ENCODE measurements around the gene DDX11. TPM values are rescaled to one million over a fixed set of nuclear protein-coding genes. Genes with fewer than 3 reads are reported as not detected.
"Not testable (repeated sequence)": the region's sequence is repeated elsewhere in the genome, so short reads cannot be mapped to it uniquely, and the experiment has no call there.

The DDX11 gene
- 100 to 1,000 TPM; 141 to 143 TPM for total RNA-seq

- peak; percentile 93 for DNase-seq
- not testable (repeated sequence) for H3K9me3 Mint-ChIP-seq, H3K27me3 Mint-ChIP-seq
- peak within 1 kb of the TSS; percentile 99 for H3K27ac Mint-ChIP-seq
- H3K4me3 Mint-ChIP-seq = peak within 1 kb of the TSS; percentile 99
- H3K4me1 Mint-ChIP-seq = peaks cover 22% of the 10 kb centered on the region
- peaks cover 30% of the 10 kb centered on the region for H3K36me3 Mint-ChIP-seq
Measured at GRCh38 chr12:31073527-31074332, at the start of gene DDX11. TSS of gene DDX11 (plus strand) at chr12:31073860. CDS start at chr12:31078394, 4,534 bp downstream.

- H3K36me3 Mint-ChIP-seq = no peaks in the 10 kb centered on the region
- H3K9me3 Mint-ChIP-seq = no peaks in the 10 kb centered on the region
- H3K27ac Mint-ChIP-seq = no peak overlapping the region
- DNase-seq = no peak
- no peak overlapping the region for H3K4me3 Mint-ChIP-seq
- H3K4me1 Mint-ChIP-seq = no peaks in the 10 kb centered on the region
- H3K27me3 Mint-ChIP-seq = no peaks in the 10 kb centered on the region
Measured at GRCh38 chr12:31026202-31026601, 47.5 kb upstream of the DDX11 start.

GRCh38 chr12:31027006-31027405 lies 46.7 kb upstream of the DDX11 start:
- H3K27me3 Mint-ChIP-seq, H3K4me3 Mint-ChIP-seq, H3K4me1 Mint-ChIP-seq, DNase-seq, H3K9me3 Mint-ChIP-seq, H3K36me3 Mint-ChIP-seq, H3K27ac Mint-ChIP-seq: not testable (repeated sequence)

DNA sequence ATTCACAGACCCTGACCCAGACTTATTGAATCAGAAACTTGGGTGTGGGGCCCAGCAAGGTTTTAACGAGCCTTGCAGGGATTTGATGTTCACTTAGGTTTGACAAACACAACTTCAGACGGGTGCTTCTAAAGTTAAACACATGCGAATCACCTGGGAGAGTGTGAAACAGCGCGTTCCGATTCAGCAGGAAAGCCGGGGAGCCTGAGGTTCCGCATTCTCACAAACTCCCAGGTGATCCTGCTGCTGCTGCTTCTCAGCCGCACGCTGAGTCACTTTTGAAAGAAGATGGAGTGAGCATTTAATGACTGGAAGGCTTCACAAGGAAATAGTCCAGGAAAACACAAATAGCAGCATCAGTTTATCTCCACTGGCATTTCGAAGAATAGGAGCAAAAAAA lies 44.2 kb upstream of the DDX11 start:
- H3K27me3 Mint-ChIP-seq = no peaks in the 10 kb centered on the region
- no peak for DNase-seq
- H3K4me3 Mint-ChIP-seq = no peak overlapping the region
- no peak overlapping the region for H3K27ac Mint-ChIP-seq
- no peaks in the 10 kb centered on the region for H3K36me3 Mint-ChIP-seq
- no peaks in the 10 kb centered on the region for H3K9me3 Mint-ChIP-seq
- H3K4me1 Mint-ChIP-seq = no peaks in the 10 kb centered on the region

- Mint-ChIP-seq H3K4me1 (no peaks in the 10 kb centered on the region), H3K4me3 (no peak overlapping the region)
Measured at GRCh38 chr12:31029916-31030562, 43.6 kb upstream of the DDX11 start.

DNA sequence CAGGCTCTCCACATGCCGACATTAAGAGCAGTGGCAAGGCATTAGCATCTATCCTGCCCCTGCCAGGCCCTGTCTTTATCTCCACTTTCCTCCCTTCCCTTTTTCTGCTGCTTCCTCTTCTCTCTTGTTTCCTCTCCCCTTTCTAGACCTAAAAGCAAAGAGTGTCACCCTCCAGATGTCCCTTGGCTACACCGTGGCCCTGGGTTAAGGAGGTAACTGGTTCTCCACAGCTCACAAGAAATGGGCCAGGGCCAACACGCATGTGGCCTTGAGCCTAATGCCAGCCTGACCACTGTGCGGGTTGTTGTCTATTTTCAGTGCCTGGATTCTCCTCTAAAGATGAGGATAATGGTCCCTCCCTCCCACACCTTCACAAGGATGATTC lies 41.7 kb upstream of the DDX11 start:
- Mint-ChIP-seq H3K9me3 (no peaks in the 10 kb centered on the region), H3K4me1 (peaks cover 2% of the 10 kb centered on the region), H3K27ac (no peak overlapping the region), H3K27me3 (peaks cover 4% of the 10 kb centered on the region), H3K4me3 (no peak overlapping the region), H3K36me3 (no peaks in the 10 kb centered on the region)
- no peak for DNase-seq

More at GRCh38 chr12:31029916-31030562, 43.6 kb upstream of the DDX11 start:
- H3K27me3 Mint-ChIP-seq = no peaks in the 10 kb centered on the region
- no peak overlapping the region for H3K27ac Mint-ChIP-seq
- no peaks in the 10 kb centered on the region for H3K9me3 Mint-ChIP-seq
- no peaks in the 10 kb centered on the region for H3K36me3 Mint-ChIP-seq
- no peak for DNase-seq

GRCh38 chr12:31033146-31033545 lies 40.5 kb upstream of the DDX11 start:
- Mint-ChIP-seq H3K4me1 (peaks cover 2% of the 10 kb centered on the region), H3K36me3 (no peaks in the 10 kb centered on the region), H3K4me3 (no peak overlapping the region), H3K27me3 (peaks cover 4% of the 10 kb centered on the region), H3K27ac (no peak overlapping the region), H3K9me3 (no peaks in the 10 kb centered on the region)
- no peak for DNase-seq

- Mint-ChIP-seq H3K27me3 (peaks cover 4% of the 10 kb centered on the region), H3K9me3 (no peaks in the 10 kb centered on the region), H3K4me1 (peaks cover 2% of the 10 kb centered on the region), H3K27ac (no peak overlapping the region), H3K36me3 (no peaks in the 10 kb centered on the region), H3K4me3 (no peak overlapping the region)
- DNase-seq = no peak
Measured at GRCh38 chr12:31033681-31034080, 40.0 kb upstream of the DDX11 start.

- H3K9me3 Mint-ChIP-seq = no peaks in the 10 kb centered on the region
- no peak overlapping the region for H3K27ac Mint-ChIP-seq
- DNase-seq = no peak
- H3K36me3 Mint-ChIP-seq = no peaks in the 10 kb centered on the region
- peaks cover 2% of the 10 kb centered on the region for H3K4me1 Mint-ChIP-seq
- H3K27me3 Mint-ChIP-seq = peaks cover 4% of the 10 kb centered on the region
- no peak overlapping the region for H3K4me3 Mint-ChIP-seq
Measured at GRCh38 chr12:31034372-31034771, 39.3 kb upstream of the DDX11 start.

DNA sequence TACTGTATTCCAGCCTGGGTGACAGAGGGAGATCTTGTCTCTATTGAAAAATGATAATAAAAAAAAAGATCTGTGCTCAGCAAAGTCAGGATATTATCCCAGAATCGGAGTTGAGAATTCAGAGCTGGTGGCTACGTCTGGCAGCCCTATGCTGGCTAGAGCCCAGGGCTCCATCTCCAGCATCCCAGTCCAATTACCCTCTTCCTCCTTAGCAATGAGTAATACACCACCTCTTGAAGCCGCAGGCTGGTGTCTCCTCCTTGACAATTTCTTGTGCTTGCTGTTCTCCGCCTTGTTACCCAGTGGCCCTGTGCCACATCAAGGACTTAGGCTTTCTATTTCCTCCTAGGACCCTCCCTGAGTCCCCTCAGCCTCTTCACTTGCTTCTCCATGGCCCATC lies 38.4 kb upstream of the DDX11 start:
- H3K4me3 Mint-ChIP-seq = no peak overlapping the region
- peaks cover 4% of the 10 kb centered on the region for H3K27me3 Mint-ChIP-seq
- DNase-seq = no peak
- H3K9me3 Mint-ChIP-seq = no peaks in the 10 kb centered on the region
- H3K4me1 Mint-ChIP-seq = peaks cover 2% of the 10 kb centered on the region
- H3K36me3 Mint-ChIP-seq = no peaks in the 10 kb centered on the region
- H3K27ac Mint-ChIP-seq = peak overlapping the region; percentile 22

DNA sequence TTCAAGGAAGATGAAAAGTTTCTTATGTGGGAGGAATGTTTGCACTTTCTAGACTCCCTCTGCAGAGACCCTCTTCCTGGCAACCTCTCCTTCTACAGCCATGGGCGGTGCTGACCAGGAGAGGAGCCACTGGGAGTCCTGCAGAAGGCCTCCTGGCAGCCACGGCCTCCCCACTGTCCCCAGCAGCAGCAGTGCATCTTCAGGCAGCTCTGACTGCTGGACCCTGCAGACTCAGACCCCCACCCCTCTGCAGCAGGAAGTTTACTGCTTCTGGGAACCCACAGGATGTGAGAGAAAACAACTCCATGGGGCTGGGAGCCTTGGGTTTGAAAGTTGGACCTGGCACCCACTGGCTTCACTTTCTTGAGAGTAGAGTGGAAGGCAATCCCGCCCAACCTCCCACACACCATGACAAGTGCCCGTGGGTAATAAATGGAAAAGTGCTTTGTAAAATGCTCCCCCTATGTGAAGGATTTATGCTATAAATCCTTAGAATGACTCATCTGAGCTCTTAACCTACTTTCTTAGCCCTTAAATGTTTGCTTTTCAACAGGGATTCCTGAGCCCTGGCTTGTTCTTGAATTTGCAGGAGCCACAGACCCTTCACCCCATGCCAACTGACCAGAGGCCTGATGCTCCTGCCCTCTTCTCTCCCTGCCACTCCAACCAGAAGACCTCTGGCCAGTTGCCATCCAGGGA lies 37.5 kb upstream of the DDX11 start:
- DNase-seq = no peak
- H3K4me3 Mint-ChIP-seq = no peak overlapping the region
- no peak overlapping the region for H3K27ac Mint-ChIP-seq
- no peaks in the 10 kb centered on the region for H3K9me3 Mint-ChIP-seq
- H3K27me3 Mint-ChIP-seq = peaks cover 4% of the 10 kb centered on the region
- peaks cover 2% of the 10 kb centered on the region for H3K4me1 Mint-ChIP-seq
- H3K36me3 Mint-ChIP-seq = no peaks in the 10 kb centered on the region

- no peak for DNase-seq
- Mint-ChIP-seq H3K27ac (no peak overlapping the region), H3K36me3 (no peaks in the 10 kb centered on the region), H3K27me3 (peaks cover 4% of the 10 kb centered on the region), H3K4me1 (peaks cover 2% of the 10 kb centered on the region), H3K9me3 (no peaks in the 10 kb centered on the region), H3K4me3 (no peak overlapping the region)
Measured at GRCh38 chr12:31037028-31037427, 36.6 kb upstream of the DDX11 start.

DNA sequence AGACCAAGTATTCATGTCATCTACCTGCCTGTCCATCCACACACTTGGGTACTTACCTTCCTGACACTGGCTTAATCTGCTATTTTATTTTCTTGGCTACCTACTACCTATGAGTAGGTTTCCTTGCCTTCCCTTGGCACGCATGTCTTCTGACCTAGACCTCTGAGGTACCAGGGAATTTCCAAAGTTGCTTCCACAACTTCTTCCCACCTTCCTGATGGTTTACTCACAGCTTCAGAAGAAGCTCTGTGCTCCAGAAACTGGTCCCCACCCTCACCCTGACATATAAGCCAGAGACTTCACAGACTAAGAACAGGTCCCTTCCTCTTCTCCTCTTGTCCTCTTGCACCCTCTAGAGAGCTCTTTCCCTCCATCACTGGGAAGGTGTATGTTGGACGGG lies 35.7 kb upstream of the DDX11 start:
- Mint-ChIP-seq H3K9me3 (no peaks in the 10 kb centered on the region), H3K27ac (no peak overlapping the region), H3K36me3 (no peaks in the 10 kb centered on the region), H3K27me3 (peaks cover 4% of the 10 kb centered on the region), H3K4me1 (peaks cover 2% of the 10 kb centered on the region), H3K4me3 (no peak overlapping the region)
- DNase-seq = no peak

DNA sequence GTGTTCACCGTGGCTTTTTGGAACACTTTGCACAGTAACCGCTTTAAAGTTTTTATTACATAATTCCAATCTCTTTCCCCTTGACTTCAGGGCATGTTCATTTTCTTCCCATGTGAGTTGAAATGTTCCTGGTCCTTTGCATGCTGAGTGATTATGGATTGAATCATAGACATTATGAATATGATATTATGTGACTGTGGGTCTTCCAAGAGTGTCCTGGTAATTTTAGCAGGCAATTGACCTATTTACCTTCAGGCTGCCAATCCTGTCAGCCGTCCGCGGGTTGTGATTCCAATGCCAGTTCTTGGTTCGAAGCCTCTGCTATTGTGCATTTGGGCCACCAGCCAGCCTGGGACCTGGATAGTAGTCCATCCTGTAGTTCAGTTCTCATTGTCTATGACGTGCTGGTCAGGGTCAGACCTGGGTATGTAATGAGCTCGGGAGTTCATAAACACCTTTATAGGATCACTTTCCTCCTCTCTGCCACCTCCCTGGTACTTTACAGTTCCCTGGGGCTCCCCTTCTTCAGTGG lies 32.6 kb upstream of the DDX11 start:
- Mint-ChIP-seq H3K27me3 (peaks cover 6% of the 10 kb centered on the region), H3K4me1 (peaks cover 2% of the 10 kb centered on the region), H3K36me3 (no peaks in the 10 kb centered on the region), H3K4me3 (no peak overlapping the region), H3K27ac (no peak overlapping the region), H3K9me3 (no peaks in the 10 kb centered on the region)
- DNase-seq = no peak

DNA sequence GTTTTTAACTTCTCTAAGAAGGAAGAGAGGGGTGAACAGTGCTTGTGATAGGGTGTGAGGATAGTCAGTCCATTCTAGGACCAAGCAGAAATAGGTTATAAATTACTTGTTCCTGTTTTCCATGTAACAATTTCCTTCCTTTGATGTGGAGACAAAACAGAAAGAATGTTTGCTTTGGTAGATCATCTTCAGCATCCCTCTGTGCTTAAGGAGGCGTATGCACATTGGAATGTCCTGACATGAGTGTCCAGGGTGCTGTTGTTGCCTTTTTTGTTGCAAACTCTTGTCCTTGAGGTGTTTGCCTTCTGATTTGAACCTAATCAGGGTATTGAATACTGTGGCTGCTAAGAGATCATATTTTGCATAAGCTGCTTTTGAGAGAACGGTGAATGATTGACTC lies 23.5 kb upstream of the DDX11 start:
- not testable (repeated sequence) for DNase-seq, H3K4me3 Mint-ChIP-seq, H3K9me3 Mint-ChIP-seq, H3K36me3 Mint-ChIP-seq, H3K27ac Mint-ChIP-seq, H3K27me3 Mint-ChIP-seq
- peaks cover 26% of the 10 kb centered on the region for H3K4me1 Mint-ChIP-seq
